ENCODE measurements around the gene PEAR1. TPM values are rescaled to one million over a fixed set of nuclear protein-coding genes. Genes with fewer than 3 reads are reported as not detected.
A peak's percentile ranks its signal among the peaks of the same experiment; 100 is the strongest.

Gene PEAR1
- polyA plus RNA-seq, 3 donors, result not detected

DNA sequence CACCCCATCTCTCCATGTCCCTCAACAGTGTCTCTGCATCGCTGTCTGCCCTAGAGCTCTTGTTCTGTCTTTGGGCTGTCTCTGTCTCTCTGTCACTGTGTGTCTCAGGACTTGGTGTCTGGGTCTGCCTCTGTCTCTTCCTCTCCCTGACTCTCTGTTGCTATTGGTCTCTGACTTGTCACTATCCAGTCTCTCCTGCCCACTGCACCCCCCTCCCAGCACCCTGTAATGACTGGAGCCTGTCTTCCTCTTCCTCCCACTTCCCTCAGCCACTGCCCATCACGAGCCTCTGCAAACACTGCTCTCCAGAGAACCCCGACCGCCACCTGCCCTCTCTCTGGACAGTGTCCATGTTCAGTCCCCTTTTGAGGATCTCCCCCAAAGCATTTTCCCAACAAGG is 12.1 kb downstream of the PEAR1 start:
- Histone ChIP-seq H3K36me3 (replicated peaks in 1 of 2; ENCODE audit: control insufficient read depth in 1 of 2, insufficient read depth in 2 of 2, low read length in 2 of 2) (no peaks in the 10 kb centered on the region), H3K79me2 (ENCODE audit: insufficient read depth, low read length) (no peaks in the 10 kb centered on the region), H4K20me1 (ENCODE audit: insufficient read depth, low read length) (no peaks in the 10 kb centered on the region), H3K27me3 (ENCODE audit: control insufficient read depth in 2 of 2, insufficient read depth in 2 of 2, low read length in 2 of 2) (no peaks in the 10 kb centered on the region), H3K4me2 (replicated peaks; ENCODE audit: extremely low read depth, low read length, poor library complexity, severe bottlenecking) (no peak overlapping the region), H3K9me3 (replicated peaks in 1 of 2; ENCODE audit: control insufficient read depth in 1 of 2, insufficient read depth in 1 of 2, low read length in 2 of 2) (no peaks in the 10 kb centered on the region), H3K4me3 (replicated peaks in 1 of 3; ENCODE audit: low read depth in 2 of 3, low read length in 3 of 3) (no peak overlapping the region), H3K9ac (ENCODE audit: insufficient read depth, low read length, poor library complexity, severe bottlenecking) (no peak overlapping the region), H2AFZ (ENCODE audit: insufficient read depth, low read depth, low read length, poor library complexity, severe bottlenecking) (no peak overlapping the region), H3K4me1 (ENCODE audit: control insufficient read depth in 1 of 2, insufficient read depth in 2 of 2, low read length in 2 of 2) (peaks cover 7 to 10% of the 10 kb centered on the region in 2 donors), H3K27ac (ENCODE audit: low read depth in 1 of 2, low read length in 2 of 2) (no peak overlapping the region)
- 41% methylated on average over 4 of the region's 4 CpGs for WGBS (ENCODE audit: insufficient coverage)
- DNase-seq, result peak in 2 of 3 donors; percentile 22 to 37
- H3K27me3 Mint-ChIP-seq (ENCODE audit: low read depth in 3 of 3), result peaks cover 3 to 7% (median 7%) of the 10 kb centered on the region in 3 donors
- peaks cover 0 to 3% (median 0%) of the 10 kb centered on the region in 7 donors for H3K9me3 Mint-ChIP-seq
- peaks cover 15% of the 10 kb centered on the region for H3K4me1 Mint-ChIP-seq
- intact Hi-C loops (cut with micrococcal nuclease), result no loop called here
- H3K4me3 Mint-ChIP-seq, result no peak overlapping the region
- H3K36me3 Mint-ChIP-seq, result no peaks in the 10 kb centered on the region
- TF ChIP-seq CTCF (IDR thresholded peaks at IDR 0.05), result no peak
- no peak overlapping the region for H3K27ac Mint-ChIP-seq

DNA sequence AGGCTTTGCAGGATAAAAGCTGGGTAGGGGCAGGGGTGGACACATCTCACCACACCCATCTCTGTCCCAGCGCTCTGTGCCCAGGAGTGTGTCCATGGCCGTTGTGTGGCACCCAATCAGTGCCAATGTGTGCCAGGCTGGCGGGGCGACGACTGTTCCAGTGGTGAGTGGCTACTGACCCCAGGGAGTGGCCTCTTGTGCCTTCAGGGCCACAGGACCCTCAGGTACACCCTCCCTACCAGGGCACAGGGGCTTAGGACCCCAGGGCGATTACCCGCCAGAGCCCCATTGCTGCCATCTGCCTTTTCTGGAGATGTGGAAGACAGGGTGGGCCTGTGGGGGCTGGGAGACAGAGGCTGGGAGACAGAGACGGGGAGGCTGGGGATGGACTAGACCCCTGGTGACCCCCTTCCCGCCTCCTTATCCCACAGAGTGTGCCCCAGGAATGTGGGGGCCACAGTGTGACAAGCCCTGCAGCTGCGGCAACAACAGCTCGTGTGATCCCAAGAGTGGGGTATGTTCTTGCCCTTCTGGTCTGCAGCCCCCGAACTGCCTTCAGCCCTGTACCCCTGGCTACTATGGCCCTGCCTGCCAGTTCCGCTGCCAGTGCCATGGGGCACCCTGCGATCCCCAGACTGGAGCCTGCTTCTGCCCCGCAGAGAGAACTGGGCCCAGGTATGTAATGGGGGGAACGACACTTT is 12.8 kb downstream of the PEAR1 start:
- no peaks in the 10 kb centered on the region for H3K27me3 ChIP-seq (ENCODE audit: control insufficient read depth in 2 of 2, insufficient read depth in 2 of 2, low read length in 2 of 2)
- no peak overlapping the region for H3K9ac ChIP-seq (ENCODE audit: insufficient read depth, low read length, poor library complexity, severe bottlenecking)
- H3K9me3 ChIP-seq (replicated peaks in 1 of 2; ENCODE audit: control insufficient read depth in 1 of 2, insufficient read depth in 1 of 2, low read length in 2 of 2), result no peaks in the 10 kb centered on the region
- TF ChIP-seq CTCF (IDR thresholded peaks at IDR 0.05), result no peak
- no peaks in the 10 kb centered on the region for H4K20me1 ChIP-seq (ENCODE audit: insufficient read depth, low read length)
- H3K4me3 ChIP-seq (replicated peaks in 1 of 3; ENCODE audit: low read depth in 2 of 3, low read length in 3 of 3), result no peak overlapping the region
- DNase-seq, result no peak
- Mint-ChIP-seq H3K4me3 (no peak overlapping the region), H3K27ac (peak overlapping the region in 1 of 7 donors; percentile 64), H3K27me3 (ENCODE audit: low read depth in 3 of 3) (peaks cover 3 to 8% (median 4%) of the 10 kb centered on the region in 3 donors), H3K4me1 (peaks cover 15% of the 10 kb centered on the region), H3K36me3 (no peaks in the 10 kb centered on the region), H3K9me3 (peaks cover 0 to 3% (median 0%) of the 10 kb centered on the region in 7 donors)
- no peaks in the 10 kb centered on the region for H3K79me2 ChIP-seq (ENCODE audit: insufficient read depth, low read length)
- no peak overlapping the region for H3K27ac ChIP-seq (ENCODE audit: low read depth in 1 of 2, low read length in 2 of 2)
- H3K4me2 ChIP-seq (replicated peaks; ENCODE audit: extremely low read depth, low read length, poor library complexity, severe bottlenecking), result no peak overlapping the region
- peaks cover 7 to 10% of the 10 kb centered on the region in 2 donors for H3K4me1 ChIP-seq (ENCODE audit: control insufficient read depth in 1 of 2, insufficient read depth in 2 of 2, low read length in 2 of 2)
- intact Hi-C loops (cut with micrococcal nuclease), result no loop called here
- 98% methylated on average over 10 of the region's 16 CpGs for WGBS (ENCODE audit: insufficient coverage)
- no peaks in the 10 kb centered on the region for H3K36me3 ChIP-seq (replicated peaks in 1 of 2; ENCODE audit: control insufficient read depth in 1 of 2, insufficient read depth in 2 of 2, low read length in 2 of 2)
- no peak overlapping the region for H2AFZ ChIP-seq (ENCODE audit: insufficient read depth, low read depth, low read length, poor library complexity, severe bottlenecking)

Measured in CD14-positive monocyte (primary cell).